Glomerular visceral epithelial cell (primary cell): ENCODE measurements around the gene C17orf58.
"Not testable (repeated sequence)": the region's sequence is repeated elsewhere in the genome, so short reads cannot be mapped to it uniquely, and the experiment has no call there.

Experiments
- DNase-seq: peaks from one replicate; pipeline ENCODE4 v3.0.0-alpha.2; 2016; ENCODE audit errors: extremely low spot score

The C17orf58 gene

DNA sequence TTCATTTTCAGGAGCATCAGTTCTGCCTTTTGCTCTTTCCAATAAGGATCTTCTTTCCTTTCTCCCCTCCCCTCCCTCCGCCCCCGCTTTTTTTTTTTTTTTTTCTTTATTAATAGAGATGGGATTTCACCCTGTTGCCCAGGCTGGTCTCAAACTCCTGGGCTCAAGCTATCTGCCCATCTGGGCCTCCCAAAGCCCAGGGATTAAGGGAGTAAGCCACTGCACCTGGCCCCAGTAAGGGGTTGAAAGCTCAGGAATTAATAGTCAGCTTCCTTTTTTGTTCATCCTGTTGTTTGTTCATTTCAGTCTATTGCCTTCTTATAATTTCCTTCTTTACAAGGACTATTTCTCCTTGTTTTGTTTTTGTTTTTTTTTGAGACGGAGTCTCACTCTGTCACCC, 7.9 kb upstream of the C17orf58 start:
- no peak for DNase-seq

DNA sequence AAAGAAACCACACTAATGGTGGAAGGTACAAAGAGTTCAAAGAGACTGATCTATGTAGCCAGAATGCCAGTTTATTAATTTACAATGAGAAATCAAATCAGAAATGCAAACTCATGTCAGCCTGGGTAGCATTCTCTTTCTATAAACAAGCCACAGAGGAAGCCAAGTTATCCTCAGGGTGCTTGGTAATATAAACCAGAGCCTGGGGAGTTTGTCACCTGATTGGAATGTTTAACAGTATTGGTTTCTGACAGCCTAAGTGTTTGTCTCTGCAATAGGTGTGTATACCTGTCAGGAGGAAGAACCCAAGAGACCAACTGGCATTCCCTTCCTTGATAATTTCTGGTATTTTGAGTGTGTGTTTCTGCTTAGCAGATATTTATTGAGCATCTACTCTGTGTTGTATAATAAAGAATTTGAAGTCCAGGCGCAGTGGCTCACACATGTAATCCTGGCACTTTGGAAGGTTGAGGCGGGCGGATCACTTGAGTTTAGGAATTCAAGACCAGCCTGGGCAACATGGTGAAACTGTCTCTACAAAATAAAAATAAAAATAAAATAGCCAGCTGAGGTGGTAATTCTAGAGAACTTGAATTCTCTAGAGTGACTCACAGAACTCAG, 3.1 kb upstream of the C17orf58 start:
- no peak for DNase-seq

GRCh38 chr17:67998466-67998865, 2.2 kb upstream of the C17orf58 start:
- no peak for DNase-seq

- no peak for DNase-seq
These were observed 552 bp downstream of the C17orf58 start for GRCh38 chr17:67995570-67996263.

- peak; percentile 66 for DNase-seq
These were observed 1.3 kb downstream of the C17orf58 start for GRCh38 chr17:67994817-67995569.

- no peak for DNase-seq
These were observed 2.3 kb downstream of the C17orf58 start for GRCh38 chr17:67993998-67994361.

DNA sequence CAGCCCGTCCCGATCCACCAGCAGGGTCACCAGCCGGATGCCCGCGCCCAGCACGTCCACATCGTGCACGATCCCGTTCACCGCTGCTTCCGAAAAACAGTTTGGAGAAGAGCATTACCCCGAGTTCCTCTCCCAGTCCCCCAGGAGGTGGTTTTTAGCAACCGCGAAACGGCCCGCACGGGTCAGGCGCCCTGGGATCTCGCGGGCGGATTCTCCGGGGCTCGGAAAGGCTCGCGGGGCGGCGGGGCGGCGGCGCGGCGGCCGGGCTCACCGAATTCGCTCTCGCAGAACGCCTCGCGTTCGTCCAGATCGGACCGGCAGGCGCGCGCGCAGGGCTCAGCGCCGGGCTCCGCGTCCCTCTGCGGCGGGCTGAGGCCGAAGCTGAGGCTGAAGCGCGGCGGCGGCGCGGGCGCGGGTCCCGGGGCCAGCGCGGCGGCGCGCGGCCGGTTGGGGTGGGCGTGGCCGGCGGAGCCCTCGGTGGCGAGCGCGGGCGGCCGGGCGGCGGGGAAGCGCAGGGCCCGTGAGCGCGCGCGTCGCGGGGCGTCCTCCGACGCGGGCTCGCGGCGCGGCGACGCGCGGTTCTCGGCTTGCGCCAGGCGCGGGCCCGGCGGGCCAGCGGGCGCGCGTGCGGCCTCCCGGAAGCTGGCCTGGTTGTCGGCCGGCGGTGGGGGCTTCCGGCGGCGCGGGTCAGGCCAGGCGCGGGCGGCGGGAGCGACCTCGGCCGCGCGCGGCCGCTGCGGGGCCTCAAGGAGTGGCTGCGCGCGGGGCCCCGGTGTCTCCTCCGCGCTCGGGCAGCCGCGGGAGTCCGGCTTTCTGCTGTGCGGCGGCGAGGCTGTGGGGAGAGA, 2.9 kb downstream of the C17orf58 start:
- DNase-seq: peak; percentile 91

- no peak for DNase-seq
These were observed 3.6 kb downstream of the C17orf58 start for GRCh38 chr17:67992548-67993152.

DNA sequence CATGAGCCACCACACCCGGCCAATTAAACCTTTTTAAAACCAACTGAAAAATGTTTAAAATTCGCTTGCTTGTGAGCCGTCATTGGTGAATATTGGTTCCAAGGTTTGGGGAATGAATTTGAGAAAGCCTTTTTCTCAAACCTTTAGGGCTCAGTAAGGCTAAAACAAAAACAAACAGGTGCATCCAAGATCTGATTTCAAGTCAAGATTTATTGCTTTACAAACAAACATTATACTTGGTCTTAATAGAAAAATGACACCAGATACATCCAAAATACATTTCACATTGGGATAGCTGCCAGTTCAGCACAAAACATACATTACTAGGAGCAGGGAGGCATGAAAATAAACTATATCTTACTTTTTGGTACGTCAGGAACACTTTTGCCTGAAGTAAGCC, 5.4 kb downstream of the C17orf58 start:
- DNase-seq: no peak

DNA sequence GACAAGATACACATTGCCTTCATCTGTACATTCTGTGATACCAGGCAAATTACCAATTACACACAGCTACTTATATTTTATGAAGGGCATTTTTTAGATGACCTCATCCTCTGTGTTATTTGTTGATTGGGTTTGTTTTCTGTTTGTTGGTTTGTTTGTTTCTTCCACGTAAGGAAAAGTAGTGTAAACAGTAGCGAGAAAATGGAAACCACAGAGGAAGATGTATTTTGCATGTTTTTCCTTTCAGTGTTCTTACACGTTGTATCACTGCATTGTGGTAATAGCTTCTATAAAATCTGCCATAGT, 12.9 kb downstream of the C17orf58 start:
- DNase-seq: no peak

DNA sequence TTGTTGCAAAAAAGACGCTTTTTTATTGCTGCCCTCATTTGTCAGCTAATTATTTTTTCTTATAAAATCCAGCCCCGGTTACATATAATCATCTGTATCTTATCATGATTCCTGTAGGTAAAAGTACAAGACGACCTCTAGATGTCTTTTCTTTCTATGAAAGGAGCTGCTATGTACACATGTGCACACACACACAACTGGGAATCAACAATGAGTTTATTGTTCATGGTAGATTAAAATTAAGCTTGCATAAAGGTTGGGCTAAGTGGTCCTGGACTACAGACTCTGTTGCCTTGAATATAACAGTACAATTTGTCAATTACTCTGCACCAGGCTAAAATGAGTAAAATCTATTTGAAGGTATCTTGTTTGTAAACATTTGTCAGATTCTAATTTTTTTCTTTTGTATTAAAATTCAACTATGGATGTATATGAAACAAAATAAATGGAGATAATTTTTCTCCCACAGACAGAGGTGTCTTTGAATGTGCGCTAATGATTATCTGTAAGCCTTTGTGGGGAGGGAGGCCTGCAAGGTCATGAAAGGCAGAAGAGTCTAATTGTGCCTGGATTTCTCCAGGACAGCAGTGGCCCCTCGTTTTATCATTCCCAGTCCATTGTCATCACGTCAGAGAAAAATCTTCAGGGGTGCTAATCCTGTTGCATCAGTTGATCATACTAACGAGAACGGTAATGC, 13.4 kb downstream of the C17orf58 start:
- DNase-seq: no peak

- no peak for DNase-seq
These were observed 14.1 kb downstream of the C17orf58 start for GRCh38 chr17:67982034-67982640.

- DNase-seq: not testable (repeated sequence)
These were observed 15.4 kb downstream of the C17orf58 start for GRCh38 chr17:67980883-67981282.

GRCh38 chr17:67980456-67980855, 15.8 kb downstream of the C17orf58 start:
- no peak for DNase-seq

GRCh38 chr17:67976306-67976705, 20.0 kb downstream of the C17orf58 start:
- DNase-seq: not testable (repeated sequence)

- no peak for DNase-seq
These were observed 21.6 kb downstream of the C17orf58 start for GRCh38 chr17:67974598-67975066.

DNA sequence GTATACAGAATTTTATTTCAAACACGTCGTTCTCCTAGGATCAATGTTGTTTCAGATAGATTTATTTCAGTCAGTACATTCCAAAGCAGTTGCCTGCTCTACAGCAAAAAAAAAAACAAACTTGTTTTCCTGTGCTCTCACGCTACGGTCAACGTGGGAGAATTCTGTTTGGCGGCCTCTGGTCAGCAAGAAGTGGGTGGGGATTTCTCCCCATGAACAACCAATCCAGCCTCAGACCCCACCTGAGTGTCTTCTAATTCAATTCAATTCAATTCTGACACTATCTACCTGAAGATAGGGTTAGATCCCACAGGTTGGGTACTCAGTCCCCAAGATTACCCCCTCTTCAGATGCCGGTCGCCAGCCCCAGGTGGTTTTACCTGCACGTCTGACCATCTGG, 22.1 kb downstream of the C17orf58 start:
- DNase-seq: no peak

DNA sequence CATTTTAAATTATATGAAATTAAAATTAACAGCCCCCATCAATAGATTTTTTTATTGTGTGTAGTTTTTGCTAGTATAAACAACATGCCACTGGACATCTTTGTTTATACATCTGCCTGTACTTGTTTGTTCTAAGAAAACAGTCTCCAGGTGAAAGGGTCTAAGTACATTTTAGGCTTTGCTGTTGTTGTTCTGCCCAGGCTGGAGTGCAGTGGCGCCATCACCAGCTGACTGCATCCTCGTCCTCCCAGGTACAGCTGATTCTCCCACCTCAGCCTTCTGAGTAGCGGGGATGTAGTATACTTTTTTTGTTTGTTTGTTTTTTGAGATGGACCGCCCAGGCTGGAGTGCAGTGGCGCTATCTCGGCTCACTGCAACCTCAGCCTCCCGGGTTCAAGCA, 25.5 kb downstream of the C17orf58 start:
- no peak for DNase-seq

DNA sequence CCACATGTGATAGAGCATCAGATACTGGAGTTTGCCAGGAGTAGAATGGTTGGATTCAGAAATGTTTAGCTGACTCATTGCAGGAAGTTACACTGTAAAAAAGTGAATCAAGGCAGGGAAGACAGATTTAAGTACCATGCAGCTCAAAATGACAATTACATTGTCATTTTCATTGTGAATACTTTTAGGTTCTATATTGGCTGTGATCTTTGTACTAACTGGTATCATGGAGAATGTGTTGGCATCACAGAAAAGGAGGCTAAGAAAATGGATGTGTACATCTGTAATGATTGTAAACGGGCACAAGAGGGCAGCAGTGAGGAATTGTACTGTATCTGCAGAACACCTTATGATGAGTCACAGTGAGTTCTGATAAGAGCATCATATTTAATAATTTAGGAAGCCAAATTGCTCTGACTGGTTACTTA, 33.1 kb downstream of the C17orf58 start:
- peak; percentile 74 for DNase-seq

DNA sequence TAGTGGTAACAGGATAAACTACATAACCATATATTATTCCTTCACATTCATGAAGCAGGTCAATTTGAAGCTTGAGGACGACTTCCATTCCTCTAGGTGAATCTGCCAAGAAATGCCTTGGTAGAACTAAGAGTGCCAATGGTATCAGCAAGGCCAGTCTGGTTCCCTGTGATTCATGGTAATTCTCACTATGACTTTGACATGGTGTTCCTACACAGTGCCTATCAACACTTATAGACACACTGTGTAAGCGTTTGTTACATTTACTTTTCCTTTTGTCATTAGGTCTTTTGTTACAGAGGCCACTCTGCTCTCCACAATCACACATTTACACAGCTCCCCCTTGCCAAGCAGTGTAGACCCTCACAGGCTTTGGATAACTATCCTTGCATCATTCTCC, 34.1 kb downstream of the C17orf58 start:
- DNase-seq: not testable (repeated sequence)

DNA sequence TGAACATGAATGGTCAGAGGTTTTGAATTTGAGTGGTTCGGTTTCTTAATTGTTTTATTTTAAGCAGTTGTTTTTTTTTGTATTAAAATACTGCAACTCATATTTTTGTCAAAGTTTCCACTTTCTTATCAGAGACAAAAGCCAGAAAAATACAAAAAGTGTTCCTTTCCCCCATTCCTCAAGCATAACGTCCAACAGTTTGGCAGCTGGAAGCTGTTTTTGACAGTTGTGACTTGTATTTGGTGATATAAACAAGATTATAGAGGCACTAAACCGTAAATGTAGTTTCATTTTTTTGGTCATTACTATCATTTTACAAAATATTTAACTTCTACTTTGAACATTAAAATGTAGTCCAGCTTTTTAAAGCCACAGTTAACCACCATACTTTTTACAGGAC, 36.0 kb downstream of the C17orf58 start:
- DNase-seq: not testable (repeated sequence)
